ENCODE measurements around the gene NANOS3.
"Not testable (repeated sequence)": the region's sequence is repeated elsewhere in the genome, so short reads cannot be mapped to it uniquely, and the experiment has no call there.

The NANOS3 gene

GRCh38 chr19:13920940-13921747, 44.2 kb downstream of the NANOS3 start:
- no peak for DNase-seq

DNA sequence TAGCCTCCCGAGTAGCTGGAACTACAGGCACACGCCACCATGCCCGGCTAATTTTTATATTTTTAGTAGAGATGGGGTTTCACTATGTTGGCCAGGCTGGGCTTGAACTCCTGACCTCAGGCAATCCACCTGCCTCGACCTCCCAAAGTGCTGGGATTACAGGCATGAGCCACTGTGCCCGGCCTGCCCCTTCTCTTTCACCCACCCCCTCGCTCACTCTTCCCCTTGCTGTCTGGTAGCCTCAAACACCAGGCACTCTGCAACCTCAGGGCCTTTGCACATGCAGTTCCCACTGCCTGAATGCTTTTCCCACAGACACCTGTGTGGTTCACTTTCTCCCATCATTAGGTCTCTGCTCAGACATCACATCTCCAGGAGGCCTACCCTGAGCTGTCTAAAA, 45.2 kb downstream of the NANOS3 start:
- DNase-seq = not testable (repeated sequence)

GRCh38 chr19:13923194-13923987, 46.5 kb downstream of the NANOS3 start:
- no peak for DNase-seq

DNA sequence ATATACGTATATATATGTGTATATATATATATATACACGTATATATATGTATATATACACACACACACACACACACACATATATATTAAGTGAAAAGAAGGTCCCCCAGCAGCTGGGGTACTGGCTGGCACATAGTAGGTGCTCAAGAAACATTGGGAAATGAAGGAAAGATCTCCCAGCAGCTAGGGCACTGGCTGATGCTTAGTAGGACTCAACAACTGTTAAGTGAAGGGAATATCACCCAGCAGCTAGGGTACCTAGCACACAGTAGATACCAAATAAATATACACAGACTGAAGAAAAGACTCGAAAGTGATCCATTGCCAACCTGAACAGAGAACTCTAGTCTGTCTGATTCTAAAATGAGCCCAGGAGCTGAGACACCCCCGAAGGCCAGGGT, 49.1 kb downstream of the NANOS3 start:
- DNase-seq = no peak

- no peak for DNase-seq
Measured at GRCh38 chr19:13926715-13927114, 49.8 kb downstream of the NANOS3 start.

- no peak for DNase-seq
Measured at GRCh38 chr19:13929340-13929739, 52.4 kb downstream of the NANOS3 start.

DNA sequence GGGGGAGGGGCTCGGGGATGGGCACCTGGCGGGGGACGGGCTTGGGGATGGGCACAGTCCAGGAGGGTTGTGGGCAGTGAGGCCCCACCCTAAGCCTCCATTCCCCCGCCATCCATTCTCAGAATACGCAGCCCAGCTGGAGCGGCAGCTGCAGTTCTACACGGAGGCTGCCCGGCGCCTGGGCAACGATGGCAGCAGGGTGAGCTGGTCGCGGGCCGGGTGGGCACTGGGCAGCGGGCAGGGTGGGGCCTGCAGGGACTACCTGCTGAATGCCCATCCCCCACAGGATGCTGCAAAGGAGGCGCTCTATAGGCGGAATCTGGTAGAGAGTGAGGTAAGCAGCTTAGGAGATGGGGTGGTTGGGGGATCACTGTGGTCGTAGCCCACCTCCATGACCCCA, 53.0 kb downstream of the NANOS3 start:
- DNase-seq = no peak
